GM12892 (cell line): ENCODE measurements around the gene ATIC.

ENCODE experiments used
- POLR2A ChIP-seq: IDR thresholded peaks from 2 replicates; pipeline ENCODE4 v1.6.1; 2011; ENCODE audit warnings: low read depth, low read length, control low read depth
- POLR2AphosphoS5 ChIP-seq: IDR thresholded peaks from 2 replicates; pipeline ENCODE4 v1.6.1; 2011; ENCODE audit warnings: low read depth, low read length, control low read depth
- TAF1 ChIP-seq: IDR thresholded peaks from 2 replicates; pipeline ENCODE4 v1.6.1; 2011; ENCODE audit warnings: low read depth, mild to moderate bottlenecking, control low read depth, low read length, borderline replicate concordance

GRCh38 chr2:215293879-215294278 is 18.0 kb upstream of the ATIC start:
- no peak for TF ChIP-seq TAF1
- no peak for TF ChIP-seq POLR2A
- TF ChIP-seq POLR2AphosphoS5, result no peak
